Neuronal stem cell (in vitro differentiated cells): ENCODE measurements around the gene RTF1.

Experiments
- DNase-seq: peaks from one replicate; pipeline ENCODE4 v3.0.0-alpha.2; 2013; ENCODE audit warnings: low spot score
- H2AFZ ChIP-seq: one replicate; pipeline ENCODE4 v1.6.1; 2013; ENCODE audit warnings: mild to moderate bottlenecking, low read length, inconsistent platforms
- H2AK5ac ChIP-seq: 2 replicates; pipeline ENCODE4 v1.6.1; 2013; ENCODE audit warnings: low read depth, mild to moderate bottlenecking, inconsistent platforms, low read length, moderate library complexity, mixed read lengths
- H2BK120ac ChIP-seq: 2 replicates; pipeline ENCODE4 v1.6.1; 2013; ENCODE audit warnings: low read depth, mild to moderate bottlenecking, inconsistent platforms, low read length, moderate library complexity, mixed read lengths
- H2BK12ac ChIP-seq: one replicate; pipeline ENCODE4 v1.6.1; 2013; ENCODE audit warnings: low read length, inconsistent platforms
- H2BK15ac ChIP-seq: 2 replicates; pipeline ENCODE4 v1.6.1; 2013; ENCODE audit warnings: mild to moderate bottlenecking, low read length, inconsistent platforms, mixed read lengths
- H2BK5ac ChIP-seq: one replicate; pipeline ENCODE4 v1.6.1; 2013; ENCODE audit warnings: inconsistent platforms, mild to moderate bottlenecking, low read length, moderate library complexity
- H3K14ac ChIP-seq: one replicate; pipeline ENCODE4 v1.6.1; 2013; ENCODE audit warnings: low read length, inconsistent platforms
- H3K18ac ChIP-seq: 2 replicates; pipeline ENCODE4 v1.6.1; 2013; ENCODE audit warnings: low read length, inconsistent platforms
- H3K23ac ChIP-seq: 2 replicates; pipeline ENCODE4 v1.6.1; 2013; ENCODE audit warnings: low read depth, mild to moderate bottlenecking, mixed read lengths, low read length, inconsistent platforms; ENCODE audit not compliant: poor library complexity
- H3K27ac ChIP-seq: replicated peaks from 3 replicates; pipeline ENCODE4 v1.5.1; 2013; ENCODE audit warnings: low read length, inconsistent platforms
- H3K27me3 ChIP-seq, 3 experiments: 2 replicates each; pipeline ENCODE4 v1.6.1; 2013; ENCODE audit warnings: low read length in 3 of 3, mild to moderate bottlenecking in 2 of 3, inconsistent platforms in 1 of 3, low read depth in 1 of 3, mixed read lengths in 1 of 3, moderate library complexity in 1 of 3; ENCODE audit not compliant: control insufficient read depth in 3 of 3, insufficient read depth in 3 of 3
- H3K36me3 ChIP-seq, 2 donors: replicated peaks in 1 of 2; 2 replicates each; pipeline ENCODE4 v1.6.1; 2013; ENCODE audit warnings: low read length in 2 of 2; ENCODE audit not compliant: control insufficient read depth in 2 of 2, insufficient read depth in 2 of 2
- H3K4ac ChIP-seq: 2 replicates; pipeline ENCODE4 v1.6.1; 2013; ENCODE audit warnings: inconsistent platforms, mild to moderate bottlenecking, low read length, moderate library complexity
- H3K4me1 ChIP-seq, 2 donors: 1 replicate in 1 of 2; 2 replicates in 1 of 2; pipeline ENCODE4 v1.6.1; 2013; ENCODE audit warnings: low read length in 2 of 2, low read depth in 1 of 2; ENCODE audit not compliant: control insufficient read depth in 2 of 2, insufficient read depth in 1 of 2
- H3K4me2 ChIP-seq: one replicate; pipeline ENCODE4 v1.6.1; 2013; ENCODE audit warnings: mild to moderate bottlenecking, low read length, inconsistent platforms; ENCODE audit not compliant: insufficient read depth, poor library complexity, severe bottlenecking
- H3K4me3 ChIP-seq, 2 donors: 2 replicates each; pipeline ENCODE4 v1.5.1; 2013; ENCODE audit warnings: low read length in 2 of 2, mild to moderate bottlenecking in 2 of 2, inconsistent platforms in 1 of 2, moderate library complexity in 1 of 2
- H3K79me1 ChIP-seq: one replicate; pipeline ENCODE4 v1.6.1; 2013; ENCODE audit warnings: low read depth, mild to moderate bottlenecking, inconsistent platforms, low read length, moderate library complexity
- H3K9ac ChIP-seq: one replicate; pipeline ENCODE4 v1.6.1; 2013; ENCODE audit warnings: mild to moderate bottlenecking, low read depth, low read length, inconsistent platforms; ENCODE audit not compliant: poor library complexity
- H3K9me3 ChIP-seq, 2 donors: replicated peaks in 1 of 2; 2 replicates each; pipeline versions ENCODE3 to v1.6.1; 2013; ENCODE audit warnings: low read length in 2 of 2, mild to moderate bottlenecking in 2 of 2, inconsistent platforms in 1 of 2, low read depth in 1 of 2, mixed read lengths in 1 of 2, moderate library complexity in 1 of 2; ENCODE audit not compliant: control insufficient read depth in 2 of 2, insufficient read depth in 1 of 2
- H4K8ac ChIP-seq: one replicate; pipeline ENCODE4 v1.6.1; 2013; ENCODE audit warnings: low read depth, mild to moderate bottlenecking, inconsistent platforms, low read length, moderate library complexity
- H4K91ac ChIP-seq: one replicate; pipeline ENCODE4 v1.6.1; 2013; ENCODE audit warnings: low read length, low read depth, mild to moderate bottlenecking, inconsistent platforms; ENCODE audit not compliant: poor library complexity
- WGBS, 2 donors: extraction: QIAGEN DNeasy Blood & Tissue Kit; methylation state at CpG; one replicate each; pipeline ENCODE4 v1.1.7; 2013; ENCODE audit warnings: missing lambda C conversion rate in 2 of 2, mixed read lengths in 1 of 2; ENCODE audit not compliant: insufficient read length in 2 of 2, insufficient replicate concordance in 1 of 2; ENCODE audit errors: extremely low coverage in 2 of 2; 5-methylcytosine and 5-hydroxymethylcytosine counted together

Gene RTF1

DNA sequence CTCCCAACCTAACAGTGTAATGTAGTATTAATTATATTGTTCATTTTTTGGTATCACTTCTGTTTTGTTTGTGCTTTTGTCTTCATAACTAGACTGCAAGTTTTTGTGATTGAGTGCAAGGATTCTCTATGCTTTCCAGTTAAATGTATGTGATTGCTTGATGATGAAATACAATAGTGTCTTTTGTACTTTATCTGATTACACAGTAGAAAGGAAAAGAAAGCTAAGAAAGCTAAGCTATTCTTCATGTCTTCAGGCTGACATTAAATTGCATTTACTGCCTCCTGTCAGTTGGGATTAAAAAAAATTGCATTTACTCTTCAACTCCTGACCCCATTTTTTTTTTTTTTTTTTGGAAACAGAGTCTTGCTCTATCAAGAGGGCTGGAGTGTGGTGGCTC is 28.5 kb downstream of the RTF1 start:
- Histone ChIP-seq H3K79me1 (no peaks in the 10 kb centered on the region), H3K18ac (no peak overlapping the region), H3K4ac (no peak overlapping the region), H4K91ac (no peak overlapping the region), H3K4me3 (no peak overlapping the region), H2BK120ac (no peak overlapping the region), H2AK5ac (no peak overlapping the region), H3K36me3 (peaks cover 6 to 76% of the 10 kb centered on the region in 2 donors), H3K14ac (no peak overlapping the region), H2BK15ac (no peak overlapping the region), H2BK5ac (no peak overlapping the region), H3K27ac (no peak overlapping the region), H3K27me3 (no peaks in the 10 kb centered on the region), H3K4me2 (no peak overlapping the region), H4K8ac (no peak overlapping the region), H2BK12ac (no peak overlapping the region), H3K9me3 (no peaks in the 10 kb centered on the region), H3K23ac (no peak overlapping the region), H3K4me1 (no peaks in the 10 kb centered on the region), H2AFZ (no peak overlapping the region), H3K9ac (no peak overlapping the region)
- DNase-seq = no peak

GRCh38 chr15:41462084-41462795 is 45.3 kb downstream of the RTF1 start:
- no peak overlapping the region for H2BK12ac ChIP-seq
- H3K4ac ChIP-seq = no peak overlapping the region
- no peak overlapping the region for H3K4me2 ChIP-seq
- H3K4me1 ChIP-seq = no peaks in the 10 kb centered on the region
- H3K9ac ChIP-seq = no peak overlapping the region
- H2BK5ac ChIP-seq = no peak overlapping the region
- peaks cover 0 to 3% of the 10 kb centered on the region in 2 donors for H3K9me3 ChIP-seq
- no peak overlapping the region for H2AFZ ChIP-seq
- no peak overlapping the region for H2AK5ac ChIP-seq
- no peak overlapping the region for H4K91ac ChIP-seq
- no peak overlapping the region for H3K23ac ChIP-seq
- H4K8ac ChIP-seq = no peak overlapping the region
- no peak overlapping the region for H2BK15ac ChIP-seq
- no peaks in the 10 kb centered on the region for H3K79me1 ChIP-seq
- H3K14ac ChIP-seq = no peak overlapping the region
- H3K27ac ChIP-seq = no peak overlapping the region
- no peaks in the 10 kb centered on the region for H3K27me3 ChIP-seq
- H2BK120ac ChIP-seq = no peak overlapping the region
- no peak overlapping the region for H3K18ac ChIP-seq
- no peak for DNase-seq
- no CpG with 5 or more reads among the region's 4 CpGs for WGBS, 2 donors
- peaks cover 27 to 92% of the 10 kb centered on the region in 2 donors for H3K36me3 ChIP-seq
- no peak overlapping the region for H3K4me3 ChIP-seq

GRCh38 chr15:41464889-41465580 is 48.1 kb downstream of the RTF1 start:
- Histone ChIP-seq H3K4me3 (no peak overlapping the region), H3K27ac (no peak overlapping the region), H2AK5ac (no peak overlapping the region), H3K79me1 (no peaks in the 10 kb centered on the region), H3K9me3 (no peaks in the 10 kb centered on the region), H3K27me3 (no peaks in the 10 kb centered on the region), H3K4me1 (no peaks in the 10 kb centered on the region), H4K91ac (no peak overlapping the region), H2BK12ac (no peak overlapping the region), H3K23ac (no peak overlapping the region), H3K18ac (no peak overlapping the region), H3K4ac (no peak overlapping the region), H2BK5ac (no peak overlapping the region), H3K36me3 (peaks cover 29 to 91% of the 10 kb centered on the region in 2 donors), H3K14ac (no peak overlapping the region), H4K8ac (no peak overlapping the region), H2BK15ac (no peak overlapping the region), H3K9ac (no peak overlapping the region), H2AFZ (no peak overlapping the region), H2BK120ac (no peak overlapping the region), H3K4me2 (no peak overlapping the region)
- no CpG with 5 or more reads among the region's 9 CpGs for WGBS, 2 donors
- no peak for DNase-seq

- no peak overlapping the region for H4K8ac ChIP-seq
- no peak overlapping the region for H3K14ac ChIP-seq
- no peak overlapping the region for H3K23ac ChIP-seq
- no peaks in the 10 kb centered on the region for H3K79me1 ChIP-seq
- no CpG with 5 or more reads among the region's 8 CpGs for WGBS, 2 donors
- H3K4me1 ChIP-seq = no peaks in the 10 kb centered on the region
- no peak overlapping the region for H3K4me3 ChIP-seq
- H2AFZ ChIP-seq = no peak overlapping the region
- H2BK15ac ChIP-seq = no peak overlapping the region
- H2BK5ac ChIP-seq = no peak overlapping the region
- H3K9ac ChIP-seq = no peak overlapping the region
- no peak overlapping the region for H3K4ac ChIP-seq
- H3K27me3 ChIP-seq = no peaks in the 10 kb centered on the region
- H2BK120ac ChIP-seq = no peak overlapping the region
- no peak overlapping the region for H4K91ac ChIP-seq
- H3K27ac ChIP-seq = no peak overlapping the region
- no peak for DNase-seq
- no peak overlapping the region for H2BK12ac ChIP-seq
- no peaks in the 10 kb centered on the region for H3K9me3 ChIP-seq
- no peak overlapping the region for H3K18ac ChIP-seq
- H3K4me2 ChIP-seq = no peak overlapping the region
- peaks cover 33 to 92% of the 10 kb centered on the region in 2 donors for H3K36me3 ChIP-seq
- no peak overlapping the region for H2AK5ac ChIP-seq
These were observed 49.0 kb downstream of the RTF1 start for GRCh38 chr15:41465822-41466421.
